GM10248 (cell line): ENCODE results near the gene LRRC28.

Experiments used
- CTCF ChIA-PET: fragments of 300-600 bp; sonication (Branson Sonifier 250); formaldehyde crosslinking; extraction: SDS; loops from one replicate; lab custom pipeline; 2021; ENCODE audit warnings: antibody characterized with exemption; lab: Yijun Ruan, JAX
- POLR2A ChIA-PET: fragments of 350-650 bp; sonication (Branson Sonifier 250); formaldehyde crosslinking; extraction: SDS; loops from one replicate; lab custom pipeline; 2020; ENCODE audit warnings: antibody characterized with exemption; lab: Yijun Ruan, JAX
- DNase-seq: peaks from one replicate; pipeline ENCODE4 v3.0.0; 2012; ENCODE audit errors: extremely low spot score
- TF ChIP-seq, protein P1 (sequence below): IDR thresholded peaks from 2 replicates; pipeline ENCODE4 v1.5.1; 2012; ENCODE audit warnings: mild to moderate bottlenecking, low read depth; ENCODE audit errors: extremely low read depth, missing control alignments, control extremely low read depth

The LRRC28 gene

DNA sequence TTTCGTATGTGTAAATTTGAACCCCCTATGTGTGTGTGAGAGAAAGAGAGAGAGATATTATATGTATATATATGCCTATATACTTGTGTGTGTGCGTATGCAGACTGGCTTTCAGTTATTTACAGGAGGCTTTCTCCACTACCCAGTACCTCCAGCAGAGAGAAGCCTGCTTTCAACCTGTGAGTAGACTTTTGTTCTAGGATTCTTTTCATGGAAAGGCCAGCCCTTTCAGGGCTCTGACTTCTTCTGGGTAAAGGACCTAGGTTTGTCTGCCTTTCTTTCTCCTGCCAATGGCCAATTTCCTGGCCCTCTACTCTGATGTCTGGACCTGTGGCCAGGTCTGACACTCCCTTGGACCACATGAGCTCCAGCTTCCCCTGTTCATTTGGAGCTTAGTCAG, 23.8 kb downstream of the LRRC28 start:
- DNase-seq, result no peak
- ChIA-PET CTCF (interaction anchor here (1.1 to 13.7 kb wide), 7 partner anchors 8 to 480 kb away, joined by 3 to 154 read pairs (median 60); partner anchors contain the start of gene LYSMD4), POLR2A (no interaction called here)
- TF ChIP-seq, protein P1, sequence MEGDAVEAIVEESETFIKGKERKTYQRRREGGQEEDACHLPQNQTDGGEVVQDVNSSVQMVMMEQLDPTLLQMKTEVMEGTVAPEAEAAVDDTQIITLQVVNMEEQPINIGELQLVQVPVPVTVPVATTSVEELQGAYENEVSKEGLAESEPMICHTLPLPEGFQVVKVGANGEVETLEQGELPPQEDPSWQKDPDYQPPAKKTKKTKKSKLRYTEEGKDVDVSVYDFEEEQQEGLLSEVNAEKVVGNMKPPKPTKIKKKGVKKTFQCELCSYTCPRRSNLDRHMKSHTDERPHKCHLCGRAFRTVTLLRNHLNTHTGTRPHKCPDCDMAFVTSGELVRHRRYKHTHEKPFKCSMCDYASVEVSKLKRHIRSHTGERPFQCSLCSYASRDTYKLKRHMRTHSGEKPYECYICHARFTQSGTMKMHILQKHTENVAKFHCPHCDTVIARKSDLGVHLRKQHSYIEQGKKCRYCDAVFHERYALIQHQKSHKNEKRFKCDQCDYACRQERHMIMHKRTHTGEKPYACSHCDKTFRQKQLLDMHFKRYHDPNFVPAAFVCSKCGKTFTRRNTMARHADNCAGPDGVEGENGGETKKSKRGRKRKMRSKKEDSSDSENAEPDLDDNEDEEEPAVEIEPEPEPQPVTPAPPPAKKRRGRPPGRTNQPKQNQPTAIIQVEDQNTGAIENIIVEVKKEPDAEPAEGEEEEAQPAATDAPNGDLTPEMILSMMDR, result no peak

DNA sequence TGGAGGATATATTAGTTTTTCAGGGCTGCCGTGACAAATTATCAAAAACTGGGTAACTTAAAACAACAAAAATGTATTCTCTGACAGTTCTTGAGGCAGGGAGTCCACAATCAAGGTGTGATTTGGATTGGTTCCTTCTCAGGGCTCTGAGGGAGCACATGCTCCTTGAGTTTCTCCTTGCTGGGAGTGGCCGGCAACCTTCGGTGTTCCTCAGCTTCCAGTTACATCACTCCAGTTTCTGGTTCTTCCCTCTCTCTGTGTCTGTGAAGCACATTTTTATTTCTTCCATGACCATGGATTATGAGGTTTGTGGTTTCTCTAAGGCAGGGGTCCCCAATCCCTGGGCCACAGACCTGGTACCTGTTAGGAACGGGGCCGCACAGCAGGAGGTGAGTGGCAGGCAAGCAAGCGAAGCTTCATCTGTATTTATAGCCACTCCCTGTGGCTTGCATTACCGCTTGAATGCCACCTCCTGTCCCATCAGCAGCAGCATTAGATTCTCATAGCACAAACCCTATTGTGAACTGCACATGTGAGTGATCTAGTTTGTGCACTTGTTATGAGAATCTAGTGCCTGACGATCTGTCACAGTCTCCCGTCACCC, 24.3 kb downstream of the LRRC28 start:
- CTCF ChIA-PET, result interaction anchor here (1.1 to 13.7 kb wide), 6 partner anchors 8 to 480 kb away, joined by 3 to 154 read pairs (median 51); partner anchors contain the start of gene LYSMD4
- DNase-seq, result no peak
- TF ChIP-seq, protein P1, result no peak
- POLR2A ChIA-PET, result no interaction called here

GRCh38 chr15:99279290-99279689, 28.0 kb downstream of the LRRC28 start:
- POLR2A ChIA-PET, result no interaction called here
- CTCF ChIA-PET, result interaction anchor here (1.4 to 13.7 kb wide), 2 partner anchors 423 to 476 kb away, joined by 3 to 154 read pairs; no protein-coding TSS in a partner anchor
- TF ChIP-seq, protein P1, result no peak
- DNase-seq, result no peak

- TF ChIP-seq, protein P1, result no peak
- CTCF ChIA-PET, result interaction anchor here (1.4 to 13.7 kb wide), 2 partner anchors 423 to 475 kb away, joined by 3 to 154 read pairs; no protein-coding TSS in a partner anchor
- POLR2A ChIA-PET, result no interaction called here
- no peak for DNase-seq
Observed at GRCh38 chr15:99279827-99280226, 28.5 kb downstream of the LRRC28 start.

- TF ChIP-seq, protein P1, result no peak
- ChIA-PET CTCF (interaction anchor here (1.0 to 5.3 kb wide), 7 partner anchors 9 to 473 kb away, joined by 3 to 60 read pairs (median 8); no protein-coding TSS in a partner anchor), POLR2A (interaction anchor here (0.6 kb wide), 1 partner anchor 329 kb away, joined by 3 read pairs; no protein-coding TSS in a partner anchor)
- no peak for DNase-seq
Observed at GRCh38 chr15:99282121-99282520, 30.8 kb downstream of the LRRC28 start.

- no peak for DNase-seq
- TF ChIP-seq, protein P1, result no peak
- CTCF ChIA-PET, result interaction anchor here (1.8 to 5.3 kb wide), 4 partner anchors 10 to 473 kb away, joined by 8 to 60 read pairs (median 24); no protein-coding TSS in a partner anchor
- POLR2A ChIA-PET, result interaction anchor here (0.6 kb wide), 1 partner anchor 328 kb away, joined by 3 read pairs; no protein-coding TSS in a partner anchor
Observed at GRCh38 chr15:99282586-99282985, 31.3 kb downstream of the LRRC28 start.
